ENCODE measurements around the gene BICDL1. TPM values are rescaled to one million over a fixed set of nuclear protein-coding genes. Genes with fewer than 3 reads are reported as not detected.

The BICDL1 gene
- total and polyA plus RNA-seq, 2 experiments from 2014 or later: not detected

DNA sequence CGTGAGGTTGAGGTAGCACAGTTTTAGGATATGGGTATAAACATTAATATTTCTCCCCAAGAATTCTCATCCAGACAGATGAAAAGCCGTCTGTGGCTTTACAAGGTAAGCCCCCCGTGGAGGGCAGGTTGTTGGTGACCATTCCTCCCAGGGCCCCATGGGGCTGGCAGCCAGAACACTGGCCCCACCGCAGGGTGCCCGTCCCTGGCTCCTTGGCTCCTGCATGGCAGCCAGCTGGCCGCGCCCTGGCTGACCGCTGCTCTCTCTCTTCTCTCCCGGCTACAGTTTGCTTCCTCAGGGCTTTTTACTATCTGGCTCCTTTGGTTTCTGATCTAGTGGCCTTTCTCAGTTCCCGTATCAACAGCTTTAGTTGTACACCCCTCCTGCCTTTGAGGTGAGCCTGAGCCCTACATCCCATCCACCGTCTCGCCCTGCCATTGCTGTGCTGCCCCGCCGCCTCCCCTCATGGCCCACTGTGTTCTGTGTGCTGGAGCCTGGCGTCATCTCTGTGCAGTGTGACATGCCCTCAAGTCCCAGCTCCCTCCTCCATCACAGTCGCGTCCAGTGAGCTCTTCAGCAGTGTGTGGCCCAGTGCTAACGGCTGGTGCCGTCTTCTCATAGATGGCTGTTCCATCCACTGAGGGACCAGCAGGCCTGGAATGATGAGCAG, 101.7 kb downstream of the BICDL1 start:
- Histone ChIP-seq H3K9ac (no peak overlapping the region), H3K4me3 (no peak overlapping the region), H3K4me1 (ENCODE audit: insufficient read depth) (peaks cover 3% of the 10 kb centered on the region; the same call in 1 of the 2 replicates), H4K20me1 (ENCODE audit: insufficient read depth) (no peaks in the 10 kb centered on the region), H3K79me2 (ENCODE audit: insufficient read depth) (no peaks in the 10 kb centered on the region), H3K27me3 (replicated peaks; ENCODE audit: insufficient read depth) (no peaks in the 10 kb centered on the region), H2AFZ (no peak overlapping the region), H3K36me3 (ENCODE audit: low read depth) (no peaks in the 10 kb centered on the region), H3K9me3 (ENCODE audit: low read depth) (no peaks in the 10 kb centered on the region), H3K4me2 (ENCODE audit: unreplicated experiment) (no peak overlapping the region), H3K9me2 (ENCODE audit: insufficient read depth) (no peaks in the 10 kb centered on the region), H3K27ac (no peak overlapping the region), H3F3A (ENCODE audit: insufficient read depth) (peaks cover 11% of the 10 kb centered on the region)
- in situ Hi-C loops (cut with MboI): no loop called here
- DNase-seq: no peak
- 83 to 89% methylated on average over 19 of the region's 19 CpGs for WGBS, 2 experiments (ENCODE audit: low coverage in 1 of 2, low lambda C conversion rate in 2 of 2, missing lambda C conversion rate in 2 of 2)
- TF ChIP-seq EZH2phosphoT487 (IDR thresholded peaks at IDR 0.05; ENCODE audit: insufficient read depth, low read depth): no peak
- no peak for TF ChIP-seq EZH2 (IDR thresholded peaks at IDR 0.05; ENCODE audit: insufficient read depth, poor library complexity, severe bottlenecking)

DNA sequence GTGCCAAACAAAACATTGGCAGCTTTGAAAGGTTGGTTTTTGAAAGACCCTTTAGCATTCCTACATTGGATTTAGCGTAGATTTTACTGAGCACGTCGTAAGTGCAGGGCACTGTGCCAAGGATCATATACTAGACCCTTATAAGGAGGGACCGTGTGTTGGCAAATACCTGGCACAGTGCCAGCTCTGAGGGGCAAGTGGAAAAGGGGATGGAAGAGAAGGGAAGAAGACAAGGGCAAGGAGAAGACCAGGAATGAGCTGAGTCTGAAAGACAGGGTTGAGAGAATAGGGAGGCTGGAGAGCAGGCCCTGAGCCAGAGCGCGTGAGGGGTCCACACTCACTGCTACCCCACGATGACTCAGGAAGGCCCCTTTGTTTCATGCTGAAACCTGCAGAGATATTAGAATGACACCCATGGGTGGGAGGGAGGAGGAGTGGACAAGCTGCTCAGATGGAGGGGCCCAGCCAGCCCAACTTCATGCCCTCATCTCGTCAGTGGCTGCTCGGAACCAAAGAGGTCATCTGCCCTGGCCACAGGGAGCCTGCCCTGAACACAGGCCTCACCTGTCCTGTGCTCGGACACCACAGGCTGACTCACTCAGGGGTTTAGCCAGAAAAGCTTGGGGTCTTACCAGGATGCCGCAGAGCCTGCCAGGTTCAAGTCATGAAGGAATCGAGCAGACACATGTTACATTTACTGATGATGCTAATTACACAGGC, 102.5 kb downstream of the BICDL1 start:
- Histone ChIP-seq H3K4me2 (ENCODE audit: unreplicated experiment) (no peak overlapping the region), H3K9ac (no peak overlapping the region), H3K27me3 (replicated peaks; ENCODE audit: insufficient read depth) (no peaks in the 10 kb centered on the region), H3F3A (ENCODE audit: insufficient read depth) (peaks cover 11% of the 10 kb centered on the region), H3K79me2 (ENCODE audit: insufficient read depth) (no peaks in the 10 kb centered on the region), H3K9me3 (ENCODE audit: low read depth) (no peaks in the 10 kb centered on the region), H3K4me3 (no peak overlapping the region), H3K27ac (no peak overlapping the region), H3K36me3 (ENCODE audit: low read depth) (no peaks in the 10 kb centered on the region; the same call in 1 of the 2 replicates), H3K4me1 (ENCODE audit: insufficient read depth) (peaks cover 1% of the 10 kb centered on the region; the same call in 1 of the 2 replicates), H4K20me1 (ENCODE audit: insufficient read depth) (no peaks in the 10 kb centered on the region), H3K9me2 (ENCODE audit: insufficient read depth) (no peaks in the 10 kb centered on the region), H2AFZ (no peak overlapping the region)
- no peak for TF ChIP-seq EZH2phosphoT487 (IDR thresholded peaks at IDR 0.05; ENCODE audit: insufficient read depth, low read depth)
- TF ChIP-seq EZH2 (IDR thresholded peaks at IDR 0.05; ENCODE audit: insufficient read depth, poor library complexity, severe bottlenecking): no peak
- in situ Hi-C loops (cut with MboI): no loop called here
- no peak for DNase-seq
- WGBS, 2 experiments (ENCODE audit: low coverage in 1 of 2, low lambda C conversion rate in 2 of 2, missing lambda C conversion rate in 2 of 2): 78 to 79% methylated on average over 12 of the region's 12 CpGs

DNA sequence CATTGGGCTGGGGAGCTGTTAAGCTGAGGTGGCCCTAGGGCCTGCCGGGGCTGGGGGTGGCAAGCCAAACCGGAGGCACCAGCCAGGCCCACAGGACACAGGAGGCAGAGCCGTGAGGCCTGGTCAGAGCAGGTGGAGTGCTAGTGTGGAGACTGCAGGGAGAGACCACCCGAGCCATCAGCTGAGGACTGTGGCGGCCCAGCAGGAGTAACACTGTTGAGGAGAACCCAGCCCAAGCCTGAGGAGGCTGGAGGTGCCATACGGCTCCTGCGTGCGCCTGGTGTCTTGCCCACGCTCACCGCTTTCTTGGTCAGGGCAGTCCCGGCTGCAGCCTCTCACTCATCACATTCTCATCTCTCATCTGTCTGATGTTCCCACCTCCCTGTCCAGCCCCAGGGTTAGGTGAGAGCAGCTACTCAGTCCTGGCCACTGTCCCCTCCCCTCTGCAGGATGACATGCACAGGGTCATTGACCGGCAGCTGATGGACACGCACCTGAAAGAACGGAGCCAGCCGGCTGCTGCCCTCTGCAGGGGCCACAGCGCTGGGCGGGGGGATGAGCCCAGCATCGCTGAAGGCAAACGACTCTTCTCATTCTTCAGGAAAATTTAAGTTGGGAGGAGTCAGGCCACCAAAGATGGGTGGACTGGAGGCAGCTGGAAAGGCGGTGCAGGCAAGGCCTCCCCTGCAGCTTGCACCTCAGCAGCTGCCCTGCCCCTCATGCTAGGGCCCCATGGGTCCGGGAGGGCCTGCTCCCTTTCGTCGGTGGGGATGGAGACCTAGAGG, 103.7 kb downstream of the BICDL1 start:
- 0 out of 2 replicates have a peak, but pooled peaks cover 9% of the 10 kb centered on the region for H3K79me2 ChIP-seq (ENCODE audit: insufficient read depth)
- TF ChIP-seq EZH2phosphoT487 (IDR thresholded peaks at IDR 0.05; ENCODE audit: insufficient read depth, low read depth) (no peak), EZH2 (IDR thresholded peaks at IDR 0.05; ENCODE audit: insufficient read depth, poor library complexity, severe bottlenecking) (no peak)
- no peak overlapping the region for H3K27ac ChIP-seq
- DNase-seq: no peak
- H3K36me3 ChIP-seq (ENCODE audit: low read depth): peaks cover 5% of the 10 kb centered on the region; the same call in 1 of the 2 replicates
- no peaks in the 10 kb centered on the region for H3K9me3 ChIP-seq (ENCODE audit: low read depth)
- H2AFZ ChIP-seq: no peak overlapping the region
- no peaks in the 10 kb centered on the region for H3K4me1 ChIP-seq (ENCODE audit: insufficient read depth)
- H3K27me3 ChIP-seq (replicated peaks; ENCODE audit: insufficient read depth): no peaks in the 10 kb centered on the region
- no peak overlapping the region for H3K4me2 ChIP-seq (ENCODE audit: unreplicated experiment)
- H3F3A ChIP-seq (ENCODE audit: insufficient read depth): peaks cover 6% of the 10 kb centered on the region
- in situ Hi-C loops (cut with MboI): no loop called here
- no peak overlapping the region for H3K9ac ChIP-seq
- no peak overlapping the region for H3K4me3 ChIP-seq
- no peaks in the 10 kb centered on the region for H3K9me2 ChIP-seq (ENCODE audit: insufficient read depth)
- 91 to 94% methylated on average over 22 to 23 of the region's 23 CpGs for WGBS, 2 experiments (ENCODE audit: low coverage in 1 of 2, low lambda C conversion rate in 2 of 2, missing lambda C conversion rate in 2 of 2)
- H4K20me1 ChIP-seq (ENCODE audit: insufficient read depth): no peaks in the 10 kb centered on the region

DNA sequence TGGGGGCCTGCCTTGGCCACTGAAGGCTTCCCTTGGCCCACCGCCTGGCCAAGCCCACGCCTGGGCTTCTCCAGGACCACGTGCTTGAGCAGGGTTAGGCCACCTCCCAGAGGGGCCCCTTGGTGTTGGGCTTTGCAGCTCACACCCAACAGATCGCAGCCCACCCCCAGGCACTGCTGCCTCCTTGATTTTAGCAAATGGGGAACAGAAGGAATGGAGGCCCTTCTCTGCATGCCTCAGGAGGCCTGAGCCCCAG, 104.2 kb downstream of the BICDL1 start:
- H3K4me2 ChIP-seq (ENCODE audit: unreplicated experiment): no peak overlapping the region
- no peaks in the 10 kb centered on the region for H3K9me2 ChIP-seq (ENCODE audit: insufficient read depth)
- H3K27ac ChIP-seq: no peak overlapping the region
- 0 out of 2 replicates have a peak, but pooled peaks cover 9% of the 10 kb centered on the region for H3K79me2 ChIP-seq (ENCODE audit: insufficient read depth)
- H4K20me1 ChIP-seq (ENCODE audit: insufficient read depth): no peaks in the 10 kb centered on the region
- no peak overlapping the region for H2AFZ ChIP-seq
- TF ChIP-seq EZH2phosphoT487 (IDR thresholded peaks at IDR 0.05; ENCODE audit: insufficient read depth, low read depth): no peak
- TF ChIP-seq EZH2 (IDR thresholded peaks at IDR 0.05; ENCODE audit: insufficient read depth, poor library complexity, severe bottlenecking): no peak
- in situ Hi-C loops (cut with MboI): no loop called here
- WGBS, 2 experiments (ENCODE audit: low coverage in 1 of 2, low lambda C conversion rate in 2 of 2, missing lambda C conversion rate in 2 of 2): 71% methylated on average over 4 of the region's 4 CpGs
- H3K4me1 ChIP-seq (ENCODE audit: insufficient read depth): no peaks in the 10 kb centered on the region
- H3K36me3 ChIP-seq (ENCODE audit: low read depth): peaks cover 5% of the 10 kb centered on the region; the same call in 1 of the 2 replicates
- peaks cover under 1% of the 10 kb centered on the region; the same call in 1 of the 2 replicates for H3F3A ChIP-seq (ENCODE audit: insufficient read depth)
- H3K27me3 ChIP-seq (replicated peaks; ENCODE audit: insufficient read depth): no peaks in the 10 kb centered on the region
- H3K9ac ChIP-seq: no peak overlapping the region
- no peaks in the 10 kb centered on the region for H3K9me3 ChIP-seq (ENCODE audit: low read depth)
- no peak overlapping the region for H3K4me3 ChIP-seq
- no peak for DNase-seq

All from GM23248 (cell line).